ENCODE measurements around the gene ACTR1B.

DNA sequence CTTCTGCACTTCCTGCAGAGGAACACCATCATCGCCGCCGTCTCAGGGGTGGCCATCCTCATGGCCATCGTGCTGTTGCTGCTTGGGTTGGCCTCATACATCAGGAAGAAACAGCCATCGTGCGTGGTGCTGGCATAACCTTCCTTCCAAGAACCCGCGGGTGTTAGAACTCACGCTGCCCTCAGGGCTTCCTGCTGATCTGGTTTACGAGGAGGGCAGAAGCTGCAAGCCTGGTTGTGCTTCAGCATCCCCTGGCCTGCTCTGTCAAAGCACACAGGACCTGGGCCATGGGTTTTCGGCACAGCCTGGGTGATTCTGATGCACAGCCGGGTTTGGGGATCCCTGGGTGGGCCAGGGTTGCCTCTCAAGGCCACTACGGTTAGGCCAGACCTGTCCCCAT is 37.3 kb upstream of the ACTR1B start:
- TF ChIP-seq, protein P1, sequence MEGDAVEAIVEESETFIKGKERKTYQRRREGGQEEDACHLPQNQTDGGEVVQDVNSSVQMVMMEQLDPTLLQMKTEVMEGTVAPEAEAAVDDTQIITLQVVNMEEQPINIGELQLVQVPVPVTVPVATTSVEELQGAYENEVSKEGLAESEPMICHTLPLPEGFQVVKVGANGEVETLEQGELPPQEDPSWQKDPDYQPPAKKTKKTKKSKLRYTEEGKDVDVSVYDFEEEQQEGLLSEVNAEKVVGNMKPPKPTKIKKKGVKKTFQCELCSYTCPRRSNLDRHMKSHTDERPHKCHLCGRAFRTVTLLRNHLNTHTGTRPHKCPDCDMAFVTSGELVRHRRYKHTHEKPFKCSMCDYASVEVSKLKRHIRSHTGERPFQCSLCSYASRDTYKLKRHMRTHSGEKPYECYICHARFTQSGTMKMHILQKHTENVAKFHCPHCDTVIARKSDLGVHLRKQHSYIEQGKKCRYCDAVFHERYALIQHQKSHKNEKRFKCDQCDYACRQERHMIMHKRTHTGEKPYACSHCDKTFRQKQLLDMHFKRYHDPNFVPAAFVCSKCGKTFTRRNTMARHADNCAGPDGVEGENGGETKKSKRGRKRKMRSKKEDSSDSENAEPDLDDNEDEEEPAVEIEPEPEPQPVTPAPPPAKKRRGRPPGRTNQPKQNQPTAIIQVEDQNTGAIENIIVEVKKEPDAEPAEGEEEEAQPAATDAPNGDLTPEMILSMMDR (IDR thresholded peaks at IDR 0.05 in 4 of 5, conservative IDR thresholded peaks at IDR 0.05 in 1 of 5) = no peak
- no peak for TF ChIP-seq POLR2A (IDR thresholded peaks at IDR 0.05)
